C4-2B (cell line): ENCODE measurements around the gene AADAC.
"Not testable (repeated sequence)": the region's sequence is repeated elsewhere in the genome, so short reads cannot be mapped to it uniquely, and the experiment has no call there.

ENCODE experiments used
- H3K27ac ChIP-seq: fragments of 450-650 bp; 2 replicates; pipeline ENCODE4 v1.5.1; 2017
- ZFX ChIP-seq: fragments of 450-650 bp; IDR thresholded peaks from 2 replicates; pipeline ENCODE4 v1.6.1; 2017
- TF ChIP-seq, protein P1 (sequence below): fragments of 450-650 bp; conservative IDR thresholded peaks from 2 replicates; pipeline ENCODE4 v1.5.1; 2017; ENCODE audit warnings: mild to moderate bottlenecking

Gene AADAC, protein sequence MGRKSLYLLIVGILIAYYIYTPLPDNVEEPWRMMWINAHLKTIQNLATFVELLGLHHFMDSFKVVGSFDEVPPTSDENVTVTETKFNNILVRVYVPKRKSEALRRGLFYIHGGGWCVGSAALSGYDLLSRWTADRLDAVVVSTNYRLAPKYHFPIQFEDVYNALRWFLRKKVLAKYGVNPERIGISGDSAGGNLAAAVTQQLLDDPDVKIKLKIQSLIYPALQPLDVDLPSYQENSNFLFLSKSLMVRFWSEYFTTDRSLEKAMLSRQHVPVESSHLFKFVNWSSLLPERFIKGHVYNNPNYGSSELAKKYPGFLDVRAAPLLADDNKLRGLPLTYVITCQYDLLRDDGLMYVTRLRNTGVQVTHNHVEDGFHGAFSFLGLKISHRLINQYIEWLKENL

DNA sequence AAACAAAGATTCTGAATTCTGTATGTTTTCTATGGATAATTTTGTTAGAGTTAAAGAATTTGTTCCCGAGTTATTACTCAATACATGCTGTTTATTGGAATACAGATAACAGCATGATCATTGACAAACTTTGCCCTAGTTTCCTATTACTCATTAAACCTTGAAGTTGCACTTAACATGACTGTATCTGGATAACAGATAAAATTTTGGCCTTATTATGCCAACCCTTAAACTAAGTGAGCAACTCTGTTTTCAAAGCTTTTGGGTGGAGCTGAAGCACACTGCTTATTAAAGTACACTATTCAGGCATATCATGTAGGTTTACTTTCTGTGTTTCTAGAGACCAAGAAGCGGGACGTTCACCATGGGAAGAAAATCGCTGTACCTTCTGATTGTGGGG lies at the start of gene AADAC:
Gene AADAC, plus strand, starts transcription at position 318 of the 400 bp plus-strand sequence. Its CDS starts 47 bp downstream, at position 365.
- no peak within 1 kb of the TSS for H3K27ac ChIP-seq
- TF ChIP-seq, protein P1, sequence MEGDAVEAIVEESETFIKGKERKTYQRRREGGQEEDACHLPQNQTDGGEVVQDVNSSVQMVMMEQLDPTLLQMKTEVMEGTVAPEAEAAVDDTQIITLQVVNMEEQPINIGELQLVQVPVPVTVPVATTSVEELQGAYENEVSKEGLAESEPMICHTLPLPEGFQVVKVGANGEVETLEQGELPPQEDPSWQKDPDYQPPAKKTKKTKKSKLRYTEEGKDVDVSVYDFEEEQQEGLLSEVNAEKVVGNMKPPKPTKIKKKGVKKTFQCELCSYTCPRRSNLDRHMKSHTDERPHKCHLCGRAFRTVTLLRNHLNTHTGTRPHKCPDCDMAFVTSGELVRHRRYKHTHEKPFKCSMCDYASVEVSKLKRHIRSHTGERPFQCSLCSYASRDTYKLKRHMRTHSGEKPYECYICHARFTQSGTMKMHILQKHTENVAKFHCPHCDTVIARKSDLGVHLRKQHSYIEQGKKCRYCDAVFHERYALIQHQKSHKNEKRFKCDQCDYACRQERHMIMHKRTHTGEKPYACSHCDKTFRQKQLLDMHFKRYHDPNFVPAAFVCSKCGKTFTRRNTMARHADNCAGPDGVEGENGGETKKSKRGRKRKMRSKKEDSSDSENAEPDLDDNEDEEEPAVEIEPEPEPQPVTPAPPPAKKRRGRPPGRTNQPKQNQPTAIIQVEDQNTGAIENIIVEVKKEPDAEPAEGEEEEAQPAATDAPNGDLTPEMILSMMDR, result no peak
- no peak for TF ChIP-seq ZFX

DNA sequence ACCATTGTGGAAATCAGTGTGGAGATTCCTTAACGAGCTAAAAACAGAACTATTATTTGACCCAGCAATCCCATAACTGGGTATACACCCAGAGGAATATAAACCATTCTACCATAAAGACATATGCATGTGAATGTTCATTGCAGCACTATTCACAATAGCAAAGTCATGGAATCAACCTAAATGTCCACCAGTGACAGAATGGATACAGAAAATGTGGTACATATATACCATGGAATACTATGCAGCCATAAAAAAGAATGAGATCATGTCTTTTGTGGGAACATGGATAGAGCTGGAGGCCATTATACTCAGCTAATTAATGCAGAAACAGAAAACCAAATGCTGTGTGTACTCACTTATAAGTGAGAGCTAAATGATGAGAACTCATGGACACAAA lies 49.2 kb upstream of the AADAC start:
- H3K27ac ChIP-seq, result not testable (repeated sequence)

DNA sequence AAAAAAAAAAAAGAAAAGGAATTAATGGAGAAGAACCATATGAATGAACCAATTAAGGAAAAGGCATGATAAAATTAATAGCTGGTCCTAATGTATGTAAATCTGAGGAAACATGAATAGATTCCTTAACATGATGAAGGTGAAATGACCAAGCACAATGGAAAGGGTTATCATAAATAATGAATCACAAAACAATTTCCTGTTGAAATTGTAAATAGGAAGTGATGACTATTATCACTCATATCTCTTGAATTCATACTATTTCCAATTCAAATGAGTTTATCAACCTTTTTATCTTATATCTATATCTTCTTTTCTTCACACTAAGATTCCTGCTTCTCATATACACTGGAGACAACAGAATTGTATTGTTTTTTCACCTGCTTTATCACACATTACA lies 48.2 kb upstream of the AADAC start:
- TF ChIP-seq, protein P1, result no peak
- TF ChIP-seq ZFX, result no peak
- H3K27ac ChIP-seq, result no peak overlapping the region

DNA sequence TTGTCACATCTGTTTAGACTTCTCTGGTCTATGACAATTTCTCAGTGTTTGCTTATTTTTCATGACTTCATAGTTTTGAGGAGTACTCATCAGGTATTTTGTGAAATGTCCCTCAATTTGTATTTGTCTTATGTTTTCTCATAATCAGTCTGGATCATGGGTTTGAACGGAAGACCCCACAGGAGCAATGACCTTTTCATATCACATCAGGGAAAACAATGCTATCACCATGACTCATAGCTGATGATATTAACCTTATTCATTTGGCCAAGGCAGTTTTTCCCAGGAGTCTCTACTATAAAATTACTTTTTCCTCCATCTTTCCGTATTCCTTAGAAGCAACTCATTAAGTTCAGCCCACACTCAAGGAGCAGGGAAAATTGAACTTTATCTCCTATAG lies 47.5 kb upstream of the AADAC start:
- TF ChIP-seq, protein P1, result no peak
- TF ChIP-seq ZFX, result no peak
- no peak overlapping the region for H3K27ac ChIP-seq

DNA sequence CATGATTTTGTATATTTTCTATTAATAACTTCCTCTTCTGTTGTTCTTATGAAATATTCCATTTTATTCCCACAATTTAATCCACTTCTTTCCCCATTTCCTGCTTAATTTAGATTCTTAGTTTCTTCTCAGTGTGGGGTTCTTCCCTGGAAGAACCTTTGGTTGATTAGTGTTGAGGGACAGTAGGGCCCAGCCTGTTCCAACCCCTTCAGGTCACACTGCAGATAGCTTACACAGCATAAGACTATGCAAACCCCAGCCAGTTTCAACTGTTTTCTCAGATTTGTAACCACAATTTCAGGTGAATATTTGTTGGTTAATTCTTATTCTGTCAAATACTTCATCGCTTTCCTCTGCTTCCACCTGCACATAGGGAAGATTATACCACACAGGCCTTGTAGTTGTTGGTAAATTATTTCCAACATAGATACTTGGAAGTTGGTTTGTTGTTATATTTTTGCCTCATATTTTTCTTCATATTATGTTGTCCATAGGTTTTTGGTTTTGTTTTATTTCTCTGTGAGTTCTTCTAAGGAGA lies 45.5 kb upstream of the AADAC start:
- no peak overlapping the region for H3K27ac ChIP-seq
- TF ChIP-seq ZFX, result no peak
- TF ChIP-seq, protein P1, result no peak

DNA sequence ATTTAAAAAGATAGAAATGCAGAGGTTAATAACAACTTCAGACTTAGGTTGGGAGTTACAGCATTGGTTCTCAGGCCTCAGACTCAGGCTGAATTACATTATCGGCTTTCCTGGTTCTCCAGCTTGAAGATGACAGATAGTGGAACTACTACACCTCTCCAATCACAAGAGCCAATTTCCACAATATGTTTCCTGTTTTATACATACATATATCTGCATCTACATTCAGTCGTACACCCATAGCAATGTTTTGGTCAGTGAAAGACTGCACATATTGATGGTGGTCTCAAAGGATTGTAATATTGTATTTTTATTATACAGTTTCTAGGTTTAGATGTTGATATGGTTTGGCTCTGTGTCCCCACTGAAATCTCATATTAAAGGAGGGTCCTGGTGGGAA lies 44.7 kb upstream of the AADAC start:
- H3K27ac ChIP-seq, result no peak overlapping the region
- TF ChIP-seq, protein P1, result no peak
- TF ChIP-seq ZFX, result no peak

DNA sequence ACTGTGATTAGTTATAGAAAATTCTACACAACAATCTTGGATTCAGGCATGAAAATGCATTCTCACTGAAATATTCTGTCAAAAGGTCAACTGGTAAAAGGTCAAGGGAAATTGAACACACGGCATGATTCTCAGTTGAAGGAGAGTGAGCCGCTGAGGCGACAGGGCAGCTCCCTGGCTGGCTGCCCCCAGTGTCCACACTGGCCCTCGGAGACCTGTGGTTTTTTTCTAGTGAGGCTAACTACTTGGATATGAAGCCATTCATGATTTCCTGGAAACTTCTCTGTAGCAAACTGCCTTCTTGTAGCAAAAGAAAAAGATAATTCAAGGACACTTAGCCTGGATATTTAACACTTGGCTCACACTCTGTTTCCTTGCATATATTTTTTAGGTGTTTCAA lies 43.0 kb upstream of the AADAC start:
- no peak overlapping the region for H3K27ac ChIP-seq
- TF ChIP-seq, protein P1, result no peak
- no peak for TF ChIP-seq ZFX
